HG02884 (cell line): ENCODE data around the gene FAM47E.
"Not testable (repeated sequence)": the region's sequence is repeated elsewhere in the genome, so short reads cannot be mapped to it uniquely, and the experiment has no call there.

ENCODE experiments used
- ATAC-seq: cut with Tn5 transposase; IDR thresholded peaks from one replicate; pipeline ENCODE4 v1.9.1; 2021; ENCODE audit warnings: mild to moderate bottlenecking, moderate library complexity; ENCODE audit not compliant: unreplicated experiment

Gene FAM47E

DNA sequence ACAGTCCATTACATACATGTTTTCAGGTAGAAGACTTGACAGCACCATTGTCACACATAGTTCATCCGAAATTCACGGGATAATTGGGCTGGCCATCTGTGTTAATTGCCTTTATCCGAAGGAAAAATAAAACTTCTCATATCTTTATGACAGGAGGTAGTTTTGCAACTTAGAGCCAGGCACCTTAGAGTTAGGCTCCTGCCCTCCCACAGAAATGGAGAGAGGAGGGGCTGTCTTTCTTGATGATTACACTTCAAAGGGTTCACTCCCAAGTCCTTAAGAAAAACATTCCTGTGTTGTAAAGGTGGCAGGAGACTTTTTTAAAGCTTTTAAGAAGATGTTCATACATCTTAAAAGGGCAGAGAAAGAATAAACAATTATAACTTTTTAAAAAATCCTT is 27.4 kb upstream of the FAM47E start:
- ATAC-seq, result no peak

DNA sequence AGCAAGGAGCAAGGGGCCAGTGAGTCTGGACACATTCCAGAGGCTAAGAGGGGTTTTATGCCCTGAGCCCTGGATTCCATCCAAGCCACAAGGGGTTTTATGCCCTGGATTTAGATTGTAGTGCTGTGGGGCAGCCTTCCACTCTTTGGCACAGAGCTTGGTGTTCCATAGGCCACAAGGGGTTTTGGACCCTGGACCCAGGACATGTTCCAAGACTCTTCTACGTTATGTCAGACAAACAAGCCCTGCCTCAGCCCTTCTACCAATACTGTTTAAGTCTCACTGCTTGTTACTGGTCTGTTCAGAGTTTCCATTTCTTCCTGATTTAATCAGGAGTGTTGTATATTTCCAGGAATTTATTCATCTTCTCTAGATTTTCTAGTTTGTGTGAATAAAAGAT is 25.1 kb upstream of the FAM47E start:
- ATAC-seq, result no peak

DNA sequence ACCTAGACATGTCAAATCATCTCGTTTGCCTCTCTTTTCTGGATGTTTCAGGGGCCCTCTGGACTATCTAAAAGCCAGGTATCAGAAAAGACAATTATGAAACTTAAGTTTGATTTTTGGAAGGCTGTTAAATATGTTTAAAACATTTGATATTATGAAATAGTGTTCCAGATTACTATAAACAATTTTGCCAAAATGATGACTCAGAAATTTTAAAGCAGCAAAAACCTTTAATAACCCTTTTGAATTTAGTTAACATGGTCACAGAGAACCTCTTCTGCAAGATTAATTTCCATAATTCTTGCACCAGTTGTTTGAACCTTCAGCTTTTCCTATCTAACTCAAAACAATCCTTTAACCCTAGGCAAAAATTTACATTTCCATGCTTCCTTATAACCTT is 18.8 kb upstream of the FAM47E start:
- no peak for ATAC-seq

DNA sequence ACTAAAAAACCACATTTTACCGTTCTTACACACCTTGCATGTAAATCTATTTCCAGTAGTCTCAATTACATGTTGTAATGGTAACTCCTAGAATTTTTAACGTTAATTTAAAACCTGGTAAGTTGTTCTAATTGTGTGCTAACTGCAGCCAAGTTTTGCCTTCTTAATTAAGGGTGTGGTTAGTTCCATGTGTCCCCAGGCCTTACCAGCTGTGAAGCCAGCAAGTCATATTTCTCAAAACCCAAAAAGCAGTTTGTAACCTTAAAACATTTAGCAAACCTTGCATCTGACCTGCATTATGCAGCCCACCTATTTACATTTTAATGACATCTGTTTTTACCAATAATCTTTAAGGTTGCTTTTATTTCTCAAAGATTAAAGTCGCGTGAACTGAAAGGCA is 18.4 kb upstream of the FAM47E start:
- ATAC-seq, result no peak

DNA sequence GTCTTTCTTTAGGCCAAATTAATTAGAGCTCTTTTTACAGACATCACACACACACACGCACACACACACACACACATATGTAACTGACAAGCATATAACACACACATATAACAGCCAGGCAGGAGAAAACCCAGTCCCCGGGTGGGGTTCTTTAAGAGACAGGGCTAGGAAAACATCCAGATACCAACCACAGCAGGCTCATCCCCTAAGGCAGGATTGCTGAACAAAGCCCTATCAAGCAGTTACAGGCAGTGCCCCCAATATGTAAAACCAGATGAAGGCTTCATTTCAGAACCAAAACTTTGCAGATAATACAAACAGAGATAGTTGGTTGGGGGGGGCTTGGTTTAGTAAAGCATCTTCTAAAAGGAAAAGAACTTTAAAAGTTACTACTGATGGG is 18.0 kb upstream of the FAM47E start:
- ATAC-seq, result no peak

DNA sequence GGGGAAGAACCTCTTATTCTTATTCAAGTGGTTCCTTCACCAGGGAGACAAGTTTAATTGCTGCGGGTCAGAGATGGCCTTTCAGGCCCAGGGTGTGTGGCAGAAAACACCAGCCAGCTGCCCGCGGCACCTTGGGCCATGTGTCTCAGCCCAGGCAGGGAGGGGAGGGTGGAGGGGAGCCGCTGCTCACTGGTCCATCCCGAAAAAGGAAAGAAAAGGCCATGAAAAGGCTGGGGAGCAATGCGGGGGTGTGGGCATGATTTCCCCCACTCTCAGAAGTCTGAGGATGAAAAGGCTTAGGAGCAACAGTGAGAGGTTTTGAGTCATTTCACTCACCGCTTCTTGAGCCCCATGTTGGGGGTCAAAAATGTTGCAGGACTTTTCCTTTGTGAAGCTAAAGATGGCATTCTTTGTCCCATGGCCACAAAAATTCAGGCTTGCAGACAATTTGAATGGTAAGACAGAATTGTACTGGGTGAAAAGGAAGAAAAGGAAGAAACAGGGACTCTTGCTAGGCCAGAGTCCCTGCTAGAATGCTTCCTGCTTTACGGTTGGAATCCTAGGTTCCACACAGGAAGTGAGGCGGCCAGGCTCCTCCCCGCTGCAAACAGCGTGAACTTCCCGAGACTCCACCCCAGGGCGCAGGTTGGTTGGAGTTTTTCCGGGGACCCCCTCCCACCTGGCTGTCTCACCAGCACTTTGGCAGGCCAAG is 17.4 kb upstream of the FAM47E start:
- ATAC-seq, result no peak

DNA sequence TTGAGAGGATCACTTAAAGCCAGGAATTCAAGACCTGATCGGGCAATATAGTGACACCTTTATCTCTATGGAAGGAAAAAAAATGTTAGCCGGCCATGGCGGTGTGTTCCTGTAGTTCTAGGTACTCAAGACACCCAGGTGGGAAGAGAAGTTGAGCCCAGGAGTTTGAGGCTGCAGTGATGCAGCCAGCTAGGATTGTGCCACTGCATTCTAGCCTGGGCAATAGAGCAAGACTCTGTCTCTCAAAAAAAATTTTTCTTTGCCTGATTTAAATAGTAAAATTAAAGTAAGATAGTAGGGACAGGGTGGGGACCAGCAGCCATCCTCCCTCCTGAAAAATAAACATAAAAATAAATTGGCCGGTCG is 16.9 kb upstream of the FAM47E start:
- ATAC-seq, result no peak

DNA sequence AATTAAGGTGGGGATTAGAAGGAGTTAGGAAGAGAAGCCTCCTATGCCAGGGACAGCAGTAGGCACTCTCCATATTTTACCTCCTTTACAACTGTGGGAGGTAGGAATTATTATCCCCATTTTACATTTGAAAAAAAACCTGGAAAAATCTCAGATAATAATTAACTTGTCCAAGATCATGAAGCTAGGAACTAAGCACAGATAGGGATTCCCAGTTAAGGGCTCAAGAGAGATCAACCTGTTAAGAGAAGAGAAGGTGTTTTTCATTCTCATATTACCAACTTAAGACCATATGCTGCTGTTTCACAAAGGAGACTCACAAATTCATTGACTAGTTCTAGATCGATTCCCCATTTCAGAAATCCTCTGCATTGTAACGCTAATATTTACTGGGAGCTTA is 16.1 kb upstream of the FAM47E start:
- no peak for ATAC-seq

DNA sequence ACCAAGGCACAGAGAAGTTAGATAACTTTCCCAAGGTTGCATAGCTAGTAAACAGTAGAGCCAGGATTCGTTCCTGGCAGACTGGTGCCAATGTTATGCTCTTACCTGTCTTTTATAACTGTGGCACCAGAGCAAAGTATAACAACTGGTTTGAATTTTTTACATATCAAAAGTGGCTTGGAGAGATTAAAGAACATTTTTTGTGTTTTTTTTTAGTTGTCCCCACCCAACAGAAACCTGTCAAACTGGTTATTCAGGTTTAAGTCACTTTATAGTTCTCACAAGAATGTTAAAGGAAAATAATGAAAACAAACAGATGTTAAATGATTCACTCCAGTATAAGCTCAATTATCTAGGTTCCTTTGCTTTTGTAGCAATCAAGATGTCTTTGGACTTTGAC is 15.6 kb upstream of the FAM47E start:
- no peak for ATAC-seq

DNA sequence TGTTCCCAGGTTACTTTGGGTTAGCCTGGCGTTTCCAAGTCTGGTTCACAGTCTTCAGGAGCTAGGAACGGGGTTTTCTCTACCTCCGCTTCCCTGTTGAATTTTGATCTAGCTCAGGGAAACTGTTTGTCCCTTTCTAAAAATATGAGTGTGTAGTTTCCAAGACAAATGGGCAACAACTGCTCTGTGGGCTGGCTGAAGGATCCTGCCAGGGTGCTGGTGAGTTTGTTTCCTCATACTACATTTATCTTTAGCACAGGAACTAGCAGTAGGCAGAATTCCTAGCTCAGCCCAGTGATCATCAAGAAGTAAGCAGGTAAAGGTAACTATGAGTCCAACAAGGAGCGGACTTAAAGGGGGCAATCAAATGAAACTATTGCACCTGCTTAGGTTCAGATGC is 13.3 kb upstream of the FAM47E start:
- no peak for ATAC-seq

DNA sequence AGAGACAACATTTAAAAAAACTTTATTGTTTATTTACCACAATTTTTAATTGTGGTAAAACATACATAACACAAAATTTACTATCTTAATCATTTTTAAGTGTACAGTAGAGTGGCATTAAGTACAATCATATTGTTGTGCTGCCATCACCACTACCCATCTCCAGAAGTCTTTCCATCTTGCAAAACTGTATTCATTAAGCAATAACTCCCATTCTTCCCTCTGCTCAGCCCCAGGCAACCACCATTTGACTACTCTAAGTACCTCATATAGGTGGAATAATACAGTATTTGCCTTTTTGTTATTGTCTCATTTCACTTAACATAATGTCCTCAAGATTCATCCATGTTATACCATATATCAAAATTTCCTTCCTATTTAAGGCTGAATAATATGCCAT is 12.8 kb upstream of the FAM47E start:
- ATAC-seq, result no peak

DNA sequence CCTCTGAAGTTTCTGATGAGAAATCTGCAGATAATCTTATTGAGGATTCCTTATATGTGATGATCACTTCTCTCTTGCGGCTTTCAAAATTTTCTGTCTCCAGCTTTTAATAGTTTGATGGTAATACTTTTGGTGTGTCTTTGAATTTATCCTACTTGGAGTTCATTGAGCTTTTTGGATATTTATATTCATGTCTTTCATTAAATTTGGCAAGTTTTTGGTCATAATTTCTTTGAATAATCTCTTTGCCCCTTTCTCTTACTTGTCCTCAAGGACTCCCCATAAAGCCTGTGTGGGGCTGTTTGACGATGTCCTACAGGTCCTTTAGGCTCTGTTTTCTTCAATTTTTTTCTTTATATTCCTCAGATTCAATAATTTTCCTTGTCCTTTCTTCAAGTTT is 11.3 kb upstream of the FAM47E start:
- no peak for ATAC-seq

DNA sequence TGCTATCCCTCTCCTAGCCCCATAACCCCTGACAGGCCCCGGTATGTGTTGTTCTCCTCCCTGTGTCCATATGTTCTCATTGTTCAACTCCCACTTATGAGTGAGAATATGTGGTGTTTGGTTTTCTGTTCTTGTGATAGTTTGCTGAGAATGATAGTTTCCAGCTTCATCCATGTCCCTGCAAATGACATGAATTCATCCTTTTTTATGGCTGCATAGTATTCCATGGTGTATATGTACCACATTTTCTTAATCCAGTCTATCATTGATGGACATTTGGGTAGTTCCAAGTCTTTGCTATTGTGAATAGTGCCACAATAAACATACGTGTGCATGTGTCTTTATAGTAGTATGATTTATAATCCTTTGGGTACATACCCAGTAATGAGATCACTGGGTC is 7.6 kb upstream of the FAM47E start:
- not testable (repeated sequence) for ATAC-seq

DNA sequence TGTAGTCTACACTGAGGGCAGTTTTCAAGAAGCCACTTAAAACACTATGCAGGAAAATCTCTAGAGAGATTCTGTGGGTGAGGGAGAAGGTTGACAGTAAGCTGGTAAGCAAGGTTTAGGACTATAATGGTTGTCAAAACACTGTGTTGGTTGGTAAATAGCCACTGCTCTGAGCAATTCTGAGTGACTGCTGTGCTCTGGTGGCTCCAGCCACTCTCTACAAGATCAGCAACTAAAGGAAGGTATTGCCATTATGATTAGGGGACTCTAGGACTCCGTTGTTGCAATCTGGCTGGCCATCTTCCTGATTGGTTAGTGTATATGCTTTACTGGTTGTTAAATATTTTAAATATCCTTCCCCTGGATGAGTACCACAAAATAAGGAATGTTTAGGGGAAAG is 5.5 kb upstream of the FAM47E start:
- no peak for ATAC-seq

DNA sequence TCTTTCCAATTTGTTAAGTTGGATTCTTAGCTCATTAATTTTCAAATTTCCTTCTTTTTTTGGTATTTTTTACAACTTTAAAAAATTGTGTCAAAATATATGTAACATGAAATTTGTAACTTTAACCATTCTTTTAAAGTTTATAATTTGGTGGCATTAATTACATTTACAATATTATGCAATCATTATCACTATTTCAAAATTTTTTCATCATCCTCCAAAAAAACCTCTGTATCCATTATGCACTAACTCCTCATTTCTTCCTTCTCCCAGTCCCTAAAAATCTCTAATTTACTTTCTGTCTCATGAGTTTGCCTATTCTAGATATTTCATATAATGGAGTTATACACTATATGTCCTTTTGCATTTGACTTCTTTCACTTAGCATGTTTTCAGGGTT is 4.7 kb upstream of the FAM47E start:
- no peak for ATAC-seq

DNA sequence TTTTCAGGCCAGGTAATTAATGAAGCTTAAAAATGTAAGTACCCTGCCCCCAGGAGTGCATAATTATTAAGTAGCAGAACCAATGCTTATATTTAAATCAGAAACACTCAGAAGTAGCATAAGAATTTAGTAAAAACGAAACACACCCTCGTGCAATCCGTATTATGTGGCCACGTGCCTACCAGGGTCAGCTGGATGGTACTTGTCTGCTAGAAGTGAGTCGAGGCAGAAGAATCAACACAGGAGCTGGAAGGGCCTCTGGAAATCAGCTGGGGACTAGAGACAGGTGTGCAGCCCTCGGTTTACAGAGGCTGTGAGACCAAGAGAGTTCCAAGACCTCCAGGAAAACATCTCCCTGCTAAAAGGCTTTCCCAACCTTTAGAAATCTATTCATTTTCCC is 559 bp upstream of the FAM47E start:
- ATAC-seq, result no peak

DNA sequence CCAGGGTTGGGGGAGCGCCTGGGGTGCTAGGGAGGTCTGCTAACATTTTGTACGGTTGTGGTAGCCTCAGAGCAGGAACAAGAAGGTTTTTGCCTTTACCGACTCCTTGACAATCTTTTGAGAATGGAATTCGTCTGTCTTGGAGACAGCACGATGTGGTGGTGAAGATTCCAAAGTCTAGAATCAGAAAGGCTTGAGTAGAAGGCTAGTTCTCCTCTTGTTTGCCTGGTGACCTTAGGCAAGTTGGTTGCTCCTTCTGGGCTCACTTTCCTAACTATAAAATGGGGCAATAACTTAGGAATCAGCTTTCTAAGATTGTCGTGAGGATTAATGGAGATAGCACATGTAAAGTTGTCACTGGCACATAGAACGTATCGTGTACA is 741 bp downstream of the FAM47E start:
- ATAC-seq, result no peak

DNA sequence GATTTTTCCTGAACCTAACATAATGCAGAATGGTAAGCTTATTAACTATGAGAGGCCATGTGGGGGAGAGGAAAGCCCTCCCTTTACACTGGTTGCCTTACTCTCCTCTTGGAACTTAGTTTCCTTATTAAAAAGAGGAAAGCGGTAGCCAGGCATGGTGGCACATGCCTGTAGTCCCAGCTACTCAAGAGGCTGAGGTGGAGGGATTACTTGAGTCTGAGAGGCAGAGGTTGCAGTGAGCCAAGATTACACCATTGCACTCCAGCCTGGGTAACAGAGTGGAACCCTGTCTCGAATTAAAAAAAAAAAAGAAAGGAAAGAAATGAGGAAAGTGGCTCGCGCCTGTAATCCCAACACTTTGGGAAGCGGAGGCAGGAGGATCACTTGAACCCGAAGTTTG is 2.0 kb downstream of the FAM47E start:
- no peak for ATAC-seq

DNA sequence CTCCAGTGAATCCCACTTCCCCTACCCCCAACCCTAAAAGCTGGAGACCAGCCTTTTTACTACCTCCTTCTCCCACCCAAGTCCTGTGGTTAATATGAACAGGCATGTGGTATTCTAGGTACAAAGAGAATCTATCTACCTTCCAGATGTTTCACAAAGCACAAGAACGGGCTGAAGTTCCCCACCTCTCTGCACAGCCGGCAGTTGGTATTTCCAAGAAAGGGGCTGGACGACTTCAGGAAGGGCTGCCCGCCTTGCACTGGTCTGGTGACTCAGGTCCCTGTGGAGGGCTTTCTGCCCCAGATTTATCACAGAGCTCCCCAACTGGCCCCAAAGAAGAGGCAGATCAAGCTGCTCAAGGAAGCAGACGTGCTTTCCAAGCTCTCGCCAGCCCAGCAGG is 4.5 kb downstream of the FAM47E start:
- no peak for ATAC-seq

DNA sequence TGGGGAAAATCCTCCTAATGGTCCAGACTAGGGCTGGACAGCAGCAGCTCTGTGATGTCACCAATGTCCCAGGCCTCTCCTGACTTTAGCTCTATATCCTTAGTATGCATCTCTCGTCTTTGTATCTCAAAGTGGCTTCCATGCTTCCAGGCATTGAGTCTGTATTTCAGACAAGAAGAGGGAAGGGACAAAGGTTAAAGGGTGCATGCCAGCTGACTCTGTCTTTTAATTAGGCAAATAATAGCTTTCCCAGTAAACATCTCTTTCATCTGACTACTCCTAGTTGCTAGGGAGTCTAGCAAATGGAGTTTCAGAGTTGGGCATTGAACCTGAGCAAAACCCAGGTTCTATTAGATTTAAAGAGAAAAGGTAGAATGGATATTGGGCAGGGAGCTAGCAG is 5.4 kb downstream of the FAM47E start:
- no peak for ATAC-seq

DNA sequence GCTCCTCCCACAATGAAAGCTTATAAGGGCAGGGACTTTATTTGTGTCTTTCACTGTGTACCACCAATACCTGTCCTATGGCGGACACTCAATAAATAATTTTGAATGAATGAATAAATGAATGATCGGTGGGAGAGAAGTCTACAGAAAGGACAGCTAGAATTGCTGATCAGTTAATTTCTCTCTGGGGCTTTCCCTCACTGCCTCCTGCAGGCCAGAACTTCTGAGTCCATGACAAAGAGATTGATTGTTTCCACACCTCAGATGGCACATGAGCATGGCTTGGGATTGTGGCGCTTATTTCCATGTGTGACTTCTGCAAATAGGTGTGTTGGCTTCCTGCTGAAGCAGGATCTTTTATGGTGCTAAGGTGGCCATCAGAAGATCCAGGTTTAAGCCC is 6.3 kb downstream of the FAM47E start:
- no peak for ATAC-seq

DNA sequence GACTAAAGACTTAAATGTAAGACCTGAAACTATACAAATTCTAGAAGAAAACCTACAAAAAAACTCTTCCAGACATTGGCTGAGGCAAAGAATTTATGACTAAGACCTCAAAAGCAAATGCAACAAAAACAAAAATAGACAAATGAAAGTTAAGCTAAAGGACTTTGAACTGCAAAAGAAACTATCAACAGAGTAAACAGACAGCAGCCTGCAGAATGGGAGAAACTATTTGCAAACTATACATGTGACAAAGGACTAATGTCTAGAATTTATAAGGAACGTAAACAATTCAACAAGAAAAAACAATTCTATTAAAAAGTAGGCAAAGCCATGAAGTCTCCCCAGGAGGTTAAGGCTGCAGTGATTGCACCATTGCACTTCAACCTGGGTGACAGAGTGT is 9.1 kb downstream of the FAM47E start:
- ATAC-seq, result no peak

DNA sequence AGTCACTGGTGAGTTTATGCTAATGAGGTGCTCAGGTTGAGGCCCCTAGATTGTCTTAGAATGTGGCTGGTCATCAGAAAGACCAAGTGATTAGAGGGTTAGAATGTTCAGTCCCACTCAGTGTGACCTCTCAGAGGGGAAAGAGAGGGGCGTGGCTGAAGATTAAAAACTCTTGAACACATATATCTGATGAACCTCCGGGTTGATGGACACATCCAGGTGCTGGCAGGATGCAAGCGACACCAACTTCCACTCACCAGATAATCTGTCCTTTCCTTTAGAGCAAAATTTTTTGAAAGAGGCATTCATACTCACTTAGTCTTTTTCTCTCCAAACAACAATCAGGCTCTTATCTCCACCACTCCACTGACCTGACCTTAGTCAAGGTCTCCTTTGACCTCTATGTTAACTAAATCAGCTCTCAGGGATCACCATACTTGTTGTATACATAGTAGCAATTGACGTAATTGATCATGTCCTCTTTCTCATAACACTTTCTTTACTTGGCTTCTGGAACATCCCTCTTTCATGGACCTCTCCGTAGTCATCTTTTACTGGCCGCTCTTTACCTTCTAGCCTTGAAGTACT is 14.2 kb downstream of the FAM47E start:
- ATAC-seq, result no peak
